K562 (cell line): ENCODE data around the gene SLC39A9. TPM values are rescaled to one million over a fixed set of nuclear protein-coding genes. Genes with fewer than 3 reads are reported as not detected.

Experiments
- ATAC-seq: fragments of 200-7000 bp; cut with Tn5 transposase; 3 replicates; pipeline ENCODE4 v1.9.1; 2020; ENCODE audit warnings: moderate library complexity
- BruUV-seq: library from RNA; stranded (reverse); fragments of 400-500 nt; replicated peaks from 2 replicates; lab custom pipeline; 2021; lab: Mats Ljungman, UMichigan
- CTCF ChIA-PET: fragments of 300-600 bp; formaldehyde crosslinking; extraction: SDS; loops from one replicate; lab custom pipeline; 2021; ENCODE audit warnings: low intra/inter-chr PET ratio; lab: Yijun Ruan, JAX
- POLR2A ChIA-PET: fragments of 300-600, 350-650 bp; sonication (Branson Sonifier 250); formaldehyde crosslinking; extraction: SDS; loops from one replicate; lab custom pipeline; 2021; ENCODE audit warnings: antibody characterized with exemption, inconsistent platforms; lab: Yijun Ruan, JAX
- DNase-seq, 4 experiments: peaks; one replicate each; pipeline versions ENCODE4 v3.0.0 to v3.0.0-alpha.2; 2011 to 2018; ENCODE audit warnings: low spot score in 3 of 4, mixed read lengths in 3 of 4; ENCODE audit errors: extremely low read depth in 1 of 4
- FAIRE-seq: peaks from 2 replicates; lab custom pipeline; 2011; peaks lifted over from hg19 to GRCh38; lab: Jason Lieb, UNC
- H2AFZ ChIP-seq: 2 replicates; pipeline ENCODE4 v1.6.0; 2011; ENCODE audit warnings: low read depth, low read length, control low read depth, inconsistent platforms
- H3K27ac ChIP-seq: fragments of 200-600 bp; 3 replicates; pipeline ENCODE4 v1.8.0; 2011; ENCODE audit warnings: low read depth, mild to moderate bottlenecking, control low read depth, inconsistent platforms, low read length, moderate library complexity, mixed read lengths; ENCODE audit errors: extremely low read depth
- H3K27me3 ChIP-seq, 2 experiments: fragments of 300-600 bp in 1 of 2; 2 replicates in 1 of 2; 3 replicates in 1 of 2; pipeline versions ENCODE4 v1.6.0 to v1.8.0; 2011; ENCODE audit warnings: inconsistent platforms in 2 of 2, low read length in 2 of 2, mild to moderate bottlenecking in 1 of 2, mixed read lengths in 1 of 2, moderate library complexity in 1 of 2; ENCODE audit not compliant: control insufficient read depth in 2 of 2, insufficient read depth in 2 of 2
- H3K36me3 ChIP-seq: fragments of 300-600 bp; 3 replicates; pipeline ENCODE4 v1.8.0; 2011; ENCODE audit warnings: mild to moderate bottlenecking, low read length, inconsistent platforms; ENCODE audit not compliant: control insufficient read depth, insufficient read depth
- H3K4me1 ChIP-seq, 2 experiments: fragments of 200-600 bp in 1 of 2; replicated peaks in 1 of 2; 2 replicates in 1 of 2; 3 replicates in 1 of 2; pipeline versions ENCODE4 v1.5.1 to v1.8.0; 2011; ENCODE audit warnings: inconsistent platforms in 2 of 2, low read length in 2 of 2, mild to moderate bottlenecking in 1 of 2, mixed read lengths in 1 of 2, moderate library complexity in 1 of 2; ENCODE audit not compliant: control insufficient read depth in 2 of 2, insufficient read depth in 2 of 2
- H3K4me2 ChIP-seq: 2 replicates; pipeline ENCODE4 v1.6.1; 2011; ENCODE audit warnings: low read length, control low read depth, inconsistent platforms, mixed read lengths; ENCODE audit not compliant: insufficient read depth
- H3K4me3 ChIP-seq: fragments of 200-600 bp; sonication (generic), shearing (Covaris generic); 2 replicates; pipeline ENCODE4 v1.5.1; 2016; ENCODE audit warnings: control low read depth, inconsistent platforms
- H3K79me2 ChIP-seq: fragments of 200-600 bp; 3 replicates; pipeline ENCODE4 v1.8.0; 2011; ENCODE audit warnings: low read length, inconsistent platforms; ENCODE audit not compliant: control insufficient read depth, insufficient read depth
- H3K9ac ChIP-seq, 2 experiments: 2 replicates each; pipeline versions ENCODE4 v1.6.0 to v1.6.1; 2011; ENCODE audit warnings: low read depth in 2 of 2, low read length in 2 of 2, control low read depth in 1 of 2, inconsistent platforms in 1 of 2, mild to moderate bottlenecking in 1 of 2, mixed read lengths in 1 of 2; ENCODE audit not compliant: insufficient read depth in 1 of 2
- H3K9me1 ChIP-seq: one replicate; pipeline ENCODE4 v1.6.0; 2011; ENCODE audit warnings: inconsistent platforms, mild to moderate bottlenecking, low read length, moderate library complexity; ENCODE audit not compliant: control insufficient read depth, insufficient read depth
- H3K9me3 ChIP-seq: replicated peaks from 2 replicates; pipeline ENCODE4 v1.5.1; 2011; ENCODE audit warnings: low read depth, low read length, inconsistent platforms; ENCODE audit not compliant: control insufficient read depth, insufficient read depth
- H4K20me1 ChIP-seq: replicated peaks from 2 replicates; pipeline ENCODE4 v1.6.1; 2011; ENCODE audit warnings: low read length, inconsistent platforms, mixed read lengths; ENCODE audit not compliant: control insufficient read depth, insufficient read depth
- COPS2 ChIP-seq: fragments of 450-650 bp; conservative IDR thresholded peaks from 2 replicates; pipeline ENCODE4 v1.6.1; 2016; ENCODE audit warnings: mild to moderate bottlenecking, moderate library complexity
- ELK1 ChIP-seq: sonication (generic); formaldehyde crosslinking; IDR thresholded peaks from 2 replicates; pipeline ENCODE4 v1.8.1; 2022; ENCODE audit warnings: missing genetic modification reagents
- NR0B1 ChIP-seq: fragments of 450-650 bp; IDR thresholded peaks from one replicate; pipeline ENCODE4 v1.6.1; 2018; ENCODE audit warnings: mild to moderate bottlenecking, moderate library complexity; ENCODE audit not compliant: partially characterized antibody
- PML ChIP-seq: IDR thresholded peaks from 2 replicates; pipeline ENCODE4 v1.6.1; 2012; ENCODE audit warnings: low read length, inconsistent platforms
- RBM39 ChIP-seq: fragments of 200-400 bp; formaldehyde crosslinking; optimal IDR thresholded peaks from 2 replicates; pipeline ENCODE3; 2018; ENCODE audit warnings: low read depth, low read length
- ZBTB5 ChIP-seq: fragments of 450-650 bp; IDR thresholded peaks from 2 replicates; pipeline ENCODE4 v1.6.1; 2017; ENCODE audit warnings: antibody characterized with exemption
- in situ Hi-C: fragments of 300-500 bp; cut with MboI; formaldehyde crosslinking; loops from 4 replicates; pipeline ENCODE4 v1.15.0; 2018; ENCODE audit warnings: inconsistent platforms, mixed read lengths
- intact Hi-C: fragments of 100-400 bp; cut with micrococcal nuclease; formaldehyde crosslinking; loops from 2 replicates; pipeline ENCODE4 v1.14.2; 2022
- polyA plus RNA-seq, 8 experiments: library from polyadenylated mRNA; depleted of rRNA in 4 of 8; stranded (reverse) in 5 of 8; unstranded in 3 of 8; fragments of >200 nt; fragmentation: Nextera tagmentation in 2 of 8; fragmentation: Illumina TruSeq in 1 of 8; extraction: Ambion mirVana in 2 of 8; extraction: Trizol in 1 of 8; gene quantifications; 2 replicates each; pipeline versions ENCODE4 v1.2.1 to v1.2.3, GENCODE V29; 2011 to 2014; ENCODE audit warnings: inconsistent platforms in 1 of 8, missing spikeins in 1 of 8
- total RNA-seq, 7 experiments: library from RNA; depleted of rRNA in 6 of 7; stranded (reverse); fragments of >200 nt in 6 of 7; fragmentation: Illumina TruSeq in 2 of 7; extraction: Trizol in 2 of 7; gene quantifications; 2 replicates each; pipeline versions ENCODE4 v1.2.1 to v1.2.3, GENCODE V29; 2011 to 2021; ENCODE audit warnings: low replicate concordance in 1 of 7
- TF ChIP-seq, protein P1 (sequence below): fragments of 250-450 bp; sonication (Bioruptor Pico); IDR thresholded peaks from 2 replicates; pipeline ENCODE4 v1.9.0; 2021; ENCODE audit warnings: mild to moderate bottlenecking

Gene SLC39A9
- total and polyA plus RNA-seq, 9 of the 15 experiments (the other 6 are each of a cell fraction or from before 2014, with no cell fraction given), result 18.4 to 66.0 (median 32.5) TPM

DNA sequence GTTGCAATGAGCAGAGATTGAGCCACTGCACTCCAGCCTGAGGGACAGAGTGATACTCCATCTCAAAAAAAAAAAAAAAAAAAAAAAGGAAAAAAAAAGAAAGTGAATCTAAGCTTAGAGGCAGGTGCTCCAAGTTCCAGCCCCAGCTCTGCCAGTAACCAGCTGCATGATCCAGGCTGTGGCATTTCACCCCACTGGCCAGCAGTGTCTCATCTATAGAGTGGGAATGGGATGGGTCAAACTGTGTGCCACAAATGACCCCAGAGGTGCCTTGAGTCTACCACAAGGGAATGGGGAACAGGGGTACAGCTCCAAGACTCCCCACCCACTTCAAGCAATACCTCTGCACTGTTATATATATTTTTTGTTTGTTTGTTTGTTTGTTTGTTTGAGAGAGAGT, 91.0 kb downstream of the SLC39A9 start:
- H4K20me1 ChIP-seq, result no peaks in the 10 kb centered on the region
- H3K9ac ChIP-seq, result no peak overlapping the region
- peaks cover 0 to 17% of the 10 kb centered on the region in 2 experiments; a peak in 3 of 5 replicates for H3K27me3 ChIP-seq
- H3K4me1 ChIP-seq, result peaks cover 0 to 6% of the 10 kb centered on the region in 2 experiments; a peak in 2 of 5 replicates
- FAIRE-seq (no peak), DNase-seq (no peak), ATAC-seq (no peak)
- no peaks in the 10 kb centered on the region for H3K79me2 ChIP-seq
- TF ChIP-seq ELK1 (CRISPR knock-in tag) (no peak), ZBTB5 (no peak), PML (no peak), COPS2 (no peak), NR0B1 (no peak), RBM39 (no peak)
- TF ChIP-seq, protein P1, sequence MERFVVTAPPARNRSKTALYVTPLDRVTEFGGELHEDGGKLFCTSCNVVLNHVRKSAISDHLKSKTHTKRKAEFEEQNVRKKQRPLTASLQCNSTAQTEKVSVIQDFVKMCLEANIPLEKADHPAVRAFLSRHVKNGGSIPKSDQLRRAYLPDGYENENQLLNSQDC (CRISPR knock-in tag), result no peak
- no peak overlapping the region for H3K4me3 ChIP-seq
- POLR2A ChIA-PET, result no interaction called here
- CTCF ChIA-PET, result no interaction called here
- no peaks in the 10 kb centered on the region for H3K9me1 ChIP-seq
- no peak overlapping the region for H2AFZ ChIP-seq
- no peak overlapping the region for H3K4me2 ChIP-seq
- no TSS peak for BruUV-seq
- H3K27ac ChIP-seq, result no peak overlapping the region
- no peaks in the 10 kb centered on the region for H3K9me3 ChIP-seq
- in situ Hi-C loops (no loop called here), intact Hi-C loops (no loop called here)
- no peaks in the 10 kb centered on the region for H3K36me3 ChIP-seq
